DND-41 (cell line): Measurements from ENCODE around the gene URB2.

Experiments used
- ATAC-seq: fragments of 200-7000 bp; cut with Tn5 transposase; 3 replicates; pipeline ENCODE4 v1.9.1; 2021; ENCODE audit warnings: low read depth; ENCODE audit not compliant: insufficient read depth
- DNase-seq: peaks from one replicate; pipeline ENCODE4 v3.0.0-alpha.2; 2020
- H2AFZ ChIP-seq: 2 replicates; pipeline ENCODE4 v1.6.0; 2012; ENCODE audit warnings: low read depth, low read length
- H3K27ac ChIP-seq: 2 replicates; pipeline ENCODE4 v1.5.1; 2012; ENCODE audit warnings: low read length, inconsistent platforms
- H3K27me3 ChIP-seq: fragments of 200-600 bp; sonication (generic); 2 replicates; pipeline ENCODE4 v1.6.0; 2012; ENCODE audit warnings: low read length, mild to moderate bottlenecking, inconsistent platforms; ENCODE audit not compliant: insufficient read depth, poor library complexity
- H3K36me3 ChIP-seq: 2 replicates; pipeline ENCODE4 v1.5.1; 2012; ENCODE audit warnings: low read length, inconsistent platforms; ENCODE audit not compliant: insufficient read depth
- H3K4me1 ChIP-seq: 2 replicates; pipeline ENCODE4 v1.5.1; 2012; ENCODE audit warnings: mild to moderate bottlenecking, low read length; ENCODE audit not compliant: insufficient read depth
- H3K4me2 ChIP-seq: 2 replicates; pipeline ENCODE4 v1.6.0; 2012; ENCODE audit warnings: mild to moderate bottlenecking, moderate library complexity, low read length, inconsistent platforms; ENCODE audit not compliant: insufficient read depth
- H3K4me3 ChIP-seq, 2 experiments: fragments of 200-600 bp in 1 of 2; shearing (Covaris generic) in 1 of 2; 2 replicates each; pipeline ENCODE4 v1.5.1; 2012 to 2016; ENCODE audit warnings: inconsistent platforms in 2 of 2, low read length in 2 of 2, mild to moderate bottlenecking in 2 of 2, low read depth in 1 of 2, moderate library complexity in 1 of 2
- H3K79me2 ChIP-seq: 2 replicates; pipeline ENCODE4 v1.6.0; 2012; ENCODE audit warnings: low read length, inconsistent platforms; ENCODE audit not compliant: insufficient read depth
- H3K9ac ChIP-seq: 2 replicates; pipeline ENCODE4 v1.6.0; 2012; ENCODE audit warnings: low read depth, mild to moderate bottlenecking, inconsistent platforms, low read length, moderate library complexity
- H3K9me3 ChIP-seq: 2 replicates; pipeline ENCODE4 v1.5.1; 2012; ENCODE audit warnings: low read length, moderate library complexity, mild to moderate bottlenecking, inconsistent platforms; ENCODE audit not compliant: insufficient read depth, severe bottlenecking
- H4K20me1 ChIP-seq: 2 replicates; pipeline ENCODE4 v1.6.0; 2012; ENCODE audit warnings: low read length; ENCODE audit not compliant: insufficient read depth
- CTCF ChIP-seq: IDR thresholded peaks from 2 replicates; pipeline ENCODE4 v1.5.1; 2012; ENCODE audit warnings: borderline replicate concordance, low read length, moderate library complexity, mild to moderate bottlenecking; ENCODE audit not compliant: poor library complexity, severe bottlenecking; ENCODE audit errors: extremely low read depth
- EZH2 ChIP-seq: IDR thresholded peaks from 3 replicates; pipeline ENCODE4 v1.6.1; 2012; ENCODE audit warnings: borderline replicate concordance, low read depth, mild to moderate bottlenecking, moderate library complexity, low read length, inconsistent platforms; ENCODE audit not compliant: severe bottlenecking

The URB2 gene

GRCh38 chr1:229599218-229599954 is 26.7 kb upstream of the URB2 start:
- no peaks in the 10 kb centered on the region for H3K27me3 ChIP-seq
- no peak overlapping the region for H3K27ac ChIP-seq
- H3K79me2 ChIP-seq = peaks cover 20% of the 10 kb centered on the region; the same call in 1 of the 2 replicates
- H2AFZ ChIP-seq = no peak overlapping the region
- H3K4me3 ChIP-seq = no peak overlapping the region
- no peaks in the 10 kb centered on the region for H3K4me1 ChIP-seq
- H3K36me3 ChIP-seq = peaks cover 76% of the 10 kb centered on the region
- no peak for DNase-seq
- ATAC-seq = no peak
- H3K9ac ChIP-seq = no peak overlapping the region
- H4K20me1 ChIP-seq = no peaks in the 10 kb centered on the region
- H3K4me2 ChIP-seq = no peak overlapping the region
- no peaks in the 10 kb centered on the region for H3K9me3 ChIP-seq
- TF ChIP-seq CTCF (no peak), EZH2 (no peak)

- Histone ChIP-seq H2AFZ (no peak overlapping the region), H3K9ac (no peak overlapping the region), H3K4me2 (no peak overlapping the region), H3K27ac (no peak overlapping the region), H3K27me3 (no peaks in the 10 kb centered on the region), H4K20me1 (no peaks in the 10 kb centered on the region), H3K79me2 (peaks cover 20% of the 10 kb centered on the region; the same call in 1 of the 2 replicates), H3K4me3 (no peak overlapping the region), H3K4me1 (no peaks in the 10 kb centered on the region), H3K36me3 (peaks cover 73% of the 10 kb centered on the region), H3K9me3 (no peaks in the 10 kb centered on the region)
- no peak for DNase-seq
- no peak for ATAC-seq
- TF ChIP-seq CTCF (no peak), EZH2 (no peak)
Measured at GRCh38 chr1:229600229-229600628, 25.8 kb upstream of the URB2 start.

GRCh38 chr1:229603371-229604005 is 22.6 kb upstream of the URB2 start:
- Histone ChIP-seq H3K9me3 (no peaks in the 10 kb centered on the region), H2AFZ (no peak overlapping the region), H3K4me1 (no peaks in the 10 kb centered on the region), H3K27me3 (no peaks in the 10 kb centered on the region), H3K27ac (no peak overlapping the region), H3K36me3 (peaks cover 86% of the 10 kb centered on the region), H4K20me1 (no peaks in the 10 kb centered on the region), H3K4me2 (no peak overlapping the region), H3K9ac (no peak overlapping the region), H3K79me2 (peaks cover 13% of the 10 kb centered on the region; the same call in 1 of the 2 replicates), H3K4me3 (no peak overlapping the region)
- ATAC-seq (no peak), DNase-seq (no peak)
- TF ChIP-seq CTCF = no peak
- TF ChIP-seq EZH2 = no peak
